HG03139 (cell line): ENCODE results near the gene PTTG2.
"Not testable (repeated sequence)": the region's sequence is repeated elsewhere in the genome, so short reads cannot be mapped to it uniquely, and the experiment has no call there.

Source experiments
- ATAC-seq: cut with Tn5 transposase; IDR thresholded peaks from one replicate; pipeline ENCODE4 v1.9.1; 2021; ENCODE audit not compliant: unreplicated experiment

The PTTG2 gene

DNA sequence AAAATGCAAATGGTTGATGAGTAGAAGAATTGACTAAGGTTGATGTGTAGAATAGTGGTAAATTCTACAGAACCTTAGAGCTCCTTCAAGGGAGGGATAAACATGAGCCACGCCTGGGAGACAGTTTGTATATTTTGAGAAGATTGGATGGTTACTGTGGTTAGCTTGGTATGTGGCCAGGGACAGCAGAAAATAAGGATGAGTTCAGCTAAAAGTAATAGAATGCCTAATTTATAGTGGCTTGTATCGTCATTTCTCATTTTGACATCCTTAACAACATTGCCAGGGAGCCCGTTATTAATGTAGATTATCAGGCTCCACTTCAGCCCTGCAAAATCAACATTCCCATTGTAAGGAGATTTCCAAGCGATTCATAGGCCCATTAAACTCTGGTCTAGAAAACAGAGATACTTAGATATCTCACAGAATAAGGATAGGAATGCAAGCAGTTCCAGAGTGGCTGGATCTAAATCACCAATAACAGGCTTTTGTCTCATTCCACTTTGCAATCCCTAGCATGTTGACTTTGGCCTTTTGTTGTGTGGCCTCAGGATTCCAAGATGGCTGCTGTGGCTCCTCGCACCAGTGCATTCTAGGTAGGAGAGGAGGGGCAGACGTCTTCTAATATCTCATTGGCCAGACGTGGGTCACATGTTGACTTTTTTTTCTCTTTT lies 6.4 kb upstream of the PTTG2 start:
- no peak for ATAC-seq

DNA sequence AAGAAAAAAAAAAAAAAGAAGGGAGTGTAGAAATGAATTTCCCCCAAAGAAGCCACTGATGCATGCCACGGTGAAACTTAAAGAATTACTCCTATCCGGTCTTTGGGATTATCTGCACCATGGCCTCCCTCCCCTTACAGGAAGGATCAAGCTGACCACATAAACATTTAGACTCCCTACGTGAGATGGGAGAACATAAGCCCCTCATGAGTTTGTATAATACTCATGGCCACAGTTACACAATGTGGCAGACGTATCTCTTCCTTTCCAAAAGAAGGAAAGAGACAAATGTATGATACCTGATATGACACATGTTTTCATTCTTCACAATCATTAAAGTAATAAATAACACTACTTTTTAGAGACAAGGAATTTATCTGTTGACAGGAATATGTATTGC lies 3.3 kb upstream of the PTTG2 start:
- ATAC-seq: no peak

DNA sequence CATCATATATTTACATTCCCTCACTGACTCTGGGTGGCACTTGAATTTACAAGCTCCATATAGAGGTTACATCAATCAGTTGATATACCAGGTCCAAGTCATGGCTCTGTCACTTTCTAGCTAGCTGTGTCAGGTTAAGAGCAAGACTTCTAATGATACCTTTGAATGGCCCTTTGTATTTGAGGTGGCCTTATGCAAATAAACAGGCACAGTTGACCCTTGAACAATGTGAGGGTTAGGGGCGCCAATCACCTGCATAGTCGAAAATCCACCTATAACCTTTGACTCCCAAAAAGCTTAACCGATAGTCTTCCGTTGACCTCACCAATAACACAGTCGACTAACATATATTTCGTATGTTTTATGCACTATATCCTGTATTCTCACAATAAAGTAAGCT lies 1.3 kb upstream of the PTTG2 start:
- no peak for ATAC-seq

DNA sequence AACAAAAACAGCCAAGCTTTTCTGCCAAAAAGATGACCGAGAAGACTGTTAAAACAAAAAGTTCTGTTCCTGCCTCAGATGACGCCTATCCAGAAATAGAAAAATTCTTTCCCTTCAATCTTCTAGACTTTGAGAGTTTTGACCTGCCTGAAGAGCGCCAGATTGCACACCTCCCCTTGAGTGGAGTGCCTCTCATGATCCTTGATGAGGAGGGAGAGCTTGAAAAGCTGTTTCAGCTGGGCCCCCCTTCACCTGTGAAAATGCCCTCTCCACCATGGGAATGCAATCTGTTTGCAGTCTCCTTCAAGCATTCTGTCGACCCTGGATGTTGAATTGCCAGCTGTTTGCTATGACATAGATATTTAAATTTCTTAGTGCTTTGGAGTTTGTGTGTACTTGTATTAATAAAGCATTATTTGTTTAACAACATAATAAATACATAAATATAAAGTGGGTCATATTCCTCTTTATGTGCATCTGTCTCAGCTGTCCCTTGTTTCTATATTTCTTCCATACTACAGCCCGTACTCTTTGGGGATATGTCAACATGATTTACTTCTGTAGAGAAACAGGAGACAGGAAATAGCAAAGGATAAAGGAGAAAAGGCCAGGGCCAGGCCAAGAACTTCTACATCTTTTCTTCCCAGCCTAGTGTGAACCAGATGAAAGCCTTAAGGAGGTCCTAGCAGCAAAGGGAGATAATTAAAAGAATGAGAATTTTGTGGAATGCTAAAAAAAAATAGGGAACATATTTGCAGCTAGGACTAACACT lies 667 bp downstream of the PTTG2 start:
- no peak for ATAC-seq

DNA sequence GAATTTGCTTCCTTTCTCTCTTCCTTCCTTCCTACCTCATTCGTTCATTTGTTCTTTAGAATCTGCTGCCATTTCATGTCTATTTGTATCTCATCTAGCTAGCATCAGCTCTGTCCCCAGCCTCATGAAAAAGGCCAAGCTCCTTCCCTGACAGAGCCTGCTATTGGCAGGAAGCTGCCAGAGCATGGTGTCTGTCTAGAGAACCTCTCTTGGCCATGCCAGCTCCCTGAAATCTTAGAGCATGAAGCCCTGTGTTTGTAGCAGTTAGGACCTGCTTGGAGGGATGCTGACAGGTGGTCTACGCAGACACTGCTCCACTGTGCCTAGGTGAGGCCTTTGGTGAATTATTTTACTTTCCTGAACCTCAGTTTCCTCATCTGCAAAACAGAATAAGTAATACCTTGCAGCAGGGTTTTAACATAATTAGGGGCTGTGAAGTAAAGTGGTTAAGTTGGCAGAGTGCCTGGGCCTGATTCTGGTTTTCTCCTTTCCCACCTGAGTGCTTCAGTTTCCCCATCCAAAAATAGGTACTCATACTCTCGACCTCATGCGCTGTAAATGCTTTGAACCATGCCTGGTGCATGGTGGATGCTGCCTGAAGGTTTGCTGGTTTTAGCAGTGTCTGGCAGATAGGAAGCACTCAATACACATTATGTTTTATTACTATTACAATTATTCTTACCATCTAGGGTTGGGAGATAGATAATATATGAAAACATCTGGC lies 4.7 kb downstream of the PTTG2 start:
- no peak for ATAC-seq

DNA sequence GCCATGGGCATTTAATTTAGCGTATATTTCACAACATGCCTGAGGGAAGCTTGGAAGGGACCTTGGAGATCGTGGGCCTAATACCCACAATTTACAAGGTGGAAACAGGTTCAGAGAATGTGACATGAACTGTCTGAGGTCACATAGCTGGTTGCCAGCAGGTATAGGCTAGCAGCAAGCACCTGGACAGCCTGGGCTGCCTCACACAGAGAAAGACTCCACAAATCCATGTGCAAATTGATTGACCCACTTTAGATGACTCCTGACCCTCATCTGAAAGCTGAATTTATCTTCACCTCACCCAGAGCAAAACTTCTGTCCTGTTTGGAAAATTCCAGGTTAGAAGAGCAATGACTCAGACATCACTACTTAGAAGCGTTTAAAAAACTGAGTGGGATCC lies 5.8 kb downstream of the PTTG2 start:
- no peak for ATAC-seq

DNA sequence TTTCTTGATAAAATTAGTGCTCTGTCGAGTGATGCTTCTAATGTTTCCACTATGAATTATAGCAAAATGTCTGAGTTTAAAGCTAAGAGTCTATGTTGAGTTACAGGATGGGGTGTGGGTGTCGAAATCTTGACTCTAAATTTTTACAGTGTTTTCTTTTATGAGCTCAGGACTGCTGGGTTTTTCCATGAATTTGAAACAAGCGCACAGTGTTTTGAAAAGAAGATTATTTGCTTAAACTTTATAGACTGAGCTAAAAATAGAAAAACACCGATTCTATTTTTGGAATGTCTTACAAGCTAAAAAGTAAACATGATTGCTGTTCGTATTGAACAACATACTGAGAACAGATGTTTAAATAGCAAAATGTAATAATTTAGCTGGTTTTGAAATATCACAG lies 7.5 kb downstream of the PTTG2 start:
- ATAC-seq: no peak

DNA sequence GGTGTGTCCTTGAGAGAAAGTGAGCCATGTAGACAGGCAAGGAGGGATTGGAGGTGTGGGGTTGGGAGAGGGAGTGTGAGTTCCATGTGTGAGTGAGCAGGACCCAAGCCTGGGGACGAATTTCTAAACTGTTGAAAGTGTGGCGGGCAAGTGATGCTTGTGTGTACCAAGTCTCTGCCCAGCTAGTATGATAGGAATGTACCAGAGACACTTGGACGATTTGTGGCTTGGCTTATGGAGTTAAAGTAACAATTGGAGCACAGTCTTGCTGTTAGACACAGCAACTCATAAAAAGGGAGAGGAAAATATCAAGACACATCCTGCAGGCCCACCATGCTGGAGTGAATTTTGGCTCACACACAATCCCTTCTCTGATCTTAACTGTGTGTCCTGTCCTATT lies 8.5 kb downstream of the PTTG2 start:
- no peak for ATAC-seq

DNA sequence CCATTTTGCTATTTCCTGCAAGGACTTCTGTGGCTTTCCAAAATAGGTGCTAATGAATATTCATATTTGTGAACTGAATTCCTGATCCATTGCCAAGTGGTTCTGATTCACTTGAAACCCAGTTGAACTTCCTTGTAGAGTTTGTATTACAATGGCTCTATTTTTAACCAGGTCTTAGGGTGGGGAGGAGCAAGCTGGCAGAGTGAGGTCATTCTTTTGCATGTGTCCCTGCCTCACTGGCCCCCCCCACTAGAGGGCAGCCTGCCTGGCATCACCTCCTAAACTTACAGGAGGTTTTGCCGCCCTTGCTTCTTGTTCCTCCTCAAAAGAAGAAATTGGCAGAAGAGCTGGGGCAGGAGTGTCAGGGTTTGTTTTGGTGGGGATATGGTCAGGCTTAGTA lies 10.5 kb downstream of the PTTG2 start:
- no peak for ATAC-seq

DNA sequence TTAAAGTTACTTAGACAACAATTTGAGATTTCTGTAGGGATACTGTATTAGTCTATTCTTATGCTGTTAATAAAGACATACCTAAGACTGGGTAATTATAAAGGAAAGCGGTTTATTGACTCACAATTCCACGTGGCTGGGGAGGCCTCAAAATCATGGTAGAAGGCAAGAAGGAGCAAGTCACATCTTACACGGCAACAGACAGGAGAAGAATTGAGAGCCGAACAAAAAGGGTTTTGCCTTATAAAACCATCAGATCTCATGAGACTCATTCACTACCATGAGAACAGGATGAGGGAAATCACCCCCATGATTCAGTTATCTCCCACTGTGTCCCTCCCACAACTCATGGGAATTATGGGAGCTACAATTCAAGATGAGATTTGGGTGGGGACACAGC lies 11.0 kb downstream of the PTTG2 start:
- ATAC-seq: no peak

DNA sequence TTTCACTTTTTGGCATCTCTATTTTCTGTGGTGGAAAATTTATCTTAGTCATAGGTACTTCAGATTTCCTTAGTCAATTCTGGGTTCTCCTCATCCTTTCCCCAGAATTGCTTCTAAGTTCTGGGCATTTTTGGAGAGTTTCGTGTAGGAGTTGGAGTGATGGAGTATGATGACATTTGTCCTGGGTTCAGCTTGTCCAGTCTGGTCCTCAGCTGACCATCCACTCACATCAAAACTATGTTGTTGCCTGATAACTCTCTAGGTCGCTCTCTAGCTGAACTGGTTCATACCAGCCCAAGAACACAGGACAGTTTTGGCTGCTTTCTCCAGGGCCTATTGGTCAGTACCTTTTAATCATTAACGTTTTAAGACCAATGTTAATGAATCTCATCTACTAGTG lies 13.2 kb downstream of the PTTG2 start:
- ATAC-seq: no peak

DNA sequence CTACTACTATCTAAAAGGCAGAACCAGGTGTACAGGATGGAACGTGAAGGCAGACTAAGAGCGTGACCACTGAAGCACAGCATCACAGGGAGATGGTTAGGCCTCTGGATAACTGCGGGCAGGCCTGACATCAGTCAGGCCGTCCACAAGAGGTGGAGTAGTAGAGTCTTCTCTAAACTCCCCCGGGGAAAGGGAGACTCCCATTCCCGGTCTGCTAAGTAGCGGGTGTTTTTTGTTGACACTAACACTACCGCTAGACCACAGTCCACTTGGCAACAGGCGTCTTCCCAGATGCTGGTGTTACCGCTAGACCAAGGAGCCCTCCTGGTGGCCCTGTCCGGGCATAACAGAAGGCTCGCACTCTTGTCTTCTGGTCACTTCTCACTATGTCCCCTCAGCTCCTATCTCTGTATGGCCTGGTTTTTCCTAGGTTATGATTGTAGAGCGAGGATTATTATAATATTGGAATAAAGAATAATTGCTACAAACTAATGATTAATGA lies 15.2 kb downstream of the PTTG2 start:
- not testable (repeated sequence) for ATAC-seq

DNA sequence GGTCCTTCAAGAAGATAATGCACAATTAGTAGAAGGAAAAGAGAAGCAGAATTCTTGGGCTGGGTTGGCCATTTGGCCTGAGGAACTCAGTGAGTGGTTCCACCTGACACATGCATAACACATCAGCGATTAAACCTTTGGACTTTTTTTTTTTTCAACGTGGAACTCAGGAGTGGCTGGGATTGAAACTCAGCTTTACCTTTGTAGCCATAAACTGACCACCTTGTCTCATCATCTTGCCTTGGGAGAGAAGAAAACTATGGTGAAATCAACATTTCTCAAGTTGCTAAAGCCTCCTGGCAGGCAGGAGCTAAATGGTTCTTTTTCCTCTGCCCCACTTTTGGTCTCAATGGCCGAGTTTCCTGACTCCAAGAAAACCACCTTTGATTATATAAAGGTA lies 16.3 kb downstream of the PTTG2 start:
- no peak for ATAC-seq

DNA sequence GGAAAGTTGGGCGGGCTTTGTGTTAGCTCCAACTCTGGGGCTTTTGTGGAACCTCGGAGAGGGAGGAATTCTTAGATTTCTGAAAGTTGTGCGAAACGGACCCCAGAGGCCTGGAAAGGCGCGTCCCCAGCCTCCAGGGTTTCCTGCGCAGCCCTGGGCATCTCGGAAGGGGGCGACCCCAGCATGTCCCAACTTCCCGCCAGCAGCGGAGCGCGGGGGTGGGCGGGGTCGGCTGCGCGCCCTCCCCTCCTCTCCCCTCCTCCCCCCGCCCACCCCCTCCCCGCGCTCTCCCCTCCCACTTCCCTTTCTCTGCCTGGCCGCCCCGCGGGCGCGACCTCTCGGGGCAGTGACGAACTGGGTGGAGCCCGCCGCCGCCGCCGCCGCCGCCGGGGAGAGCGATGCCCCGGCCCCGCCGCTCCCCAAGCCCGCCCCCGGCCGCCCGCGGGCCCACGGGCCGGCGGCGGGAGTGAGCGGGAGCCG lies 16.8 kb downstream of the PTTG2 start:
- peak; percentile 79 for ATAC-seq

DNA sequence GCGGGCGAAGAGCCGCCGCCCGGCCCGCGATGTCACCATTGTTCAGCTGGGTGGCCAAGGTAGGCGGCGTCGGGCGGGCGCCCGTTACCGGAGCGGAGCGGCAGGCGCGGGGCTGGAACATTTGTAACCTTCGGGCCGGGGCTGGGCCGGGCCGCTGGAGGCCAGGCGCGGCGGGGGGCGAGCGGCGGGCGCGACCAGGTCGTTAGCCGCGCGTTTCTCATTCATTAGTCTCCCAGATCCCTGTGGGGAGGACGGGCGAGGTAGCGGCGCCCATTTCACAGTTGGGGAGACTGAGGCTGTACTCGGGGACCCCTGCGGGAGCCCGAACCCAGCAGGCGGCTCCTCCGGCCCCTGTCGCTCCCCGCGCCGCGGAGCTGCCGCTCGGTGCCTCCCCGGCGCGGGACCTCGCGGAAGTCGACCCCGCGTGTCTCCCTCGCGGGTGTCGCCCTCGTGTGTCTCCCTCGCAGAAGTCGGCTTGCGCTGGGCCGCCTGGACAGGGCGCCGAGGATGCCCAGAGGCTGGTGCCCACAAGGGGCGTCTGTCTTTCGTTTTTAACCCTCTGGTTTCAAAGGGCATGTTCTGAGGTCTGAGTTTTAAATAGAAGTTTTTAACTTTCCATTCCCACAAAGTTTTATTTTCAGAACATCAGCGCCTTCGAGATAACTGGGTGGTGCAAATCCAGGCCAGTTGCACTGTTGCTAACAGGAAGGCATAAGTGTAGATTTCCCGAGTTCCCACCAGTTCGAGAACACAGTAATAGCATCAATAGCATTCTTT lies 17.5 kb downstream of the PTTG2 start:
- ATAC-seq: peak; percentile 44

DNA sequence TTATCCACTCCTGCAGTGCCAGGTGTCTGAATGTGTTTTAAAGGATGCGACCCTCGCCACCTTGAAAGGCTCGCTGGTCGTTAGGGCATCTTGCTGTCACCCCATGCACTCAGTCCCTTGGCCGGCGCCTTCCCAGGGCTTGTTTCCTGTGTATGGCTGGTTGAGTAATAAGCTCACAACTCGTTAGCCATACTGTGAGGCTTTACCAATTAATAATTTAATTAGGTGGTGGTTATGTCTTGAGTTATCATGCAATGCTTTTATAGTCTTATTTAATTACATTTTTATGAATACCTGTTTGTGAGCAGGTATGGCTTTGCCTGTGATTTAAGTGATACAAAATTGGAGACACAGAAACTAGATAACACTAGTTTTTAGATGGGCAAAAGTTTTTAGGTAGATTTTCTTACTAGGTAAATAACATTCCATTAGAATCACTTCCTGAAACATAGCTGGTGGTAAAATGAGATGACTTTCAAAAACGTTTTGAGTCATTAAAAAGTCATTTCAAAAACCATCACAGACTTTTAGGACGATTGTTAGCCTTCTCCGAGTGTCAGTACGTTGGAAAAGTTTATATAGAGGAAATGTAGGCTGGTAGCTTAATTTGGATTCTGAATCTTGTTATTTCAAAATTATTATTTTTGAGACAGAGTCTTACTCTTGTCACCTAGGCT lies 18.2 kb downstream of the PTTG2 start:
- peak; percentile 17 for ATAC-seq

DNA sequence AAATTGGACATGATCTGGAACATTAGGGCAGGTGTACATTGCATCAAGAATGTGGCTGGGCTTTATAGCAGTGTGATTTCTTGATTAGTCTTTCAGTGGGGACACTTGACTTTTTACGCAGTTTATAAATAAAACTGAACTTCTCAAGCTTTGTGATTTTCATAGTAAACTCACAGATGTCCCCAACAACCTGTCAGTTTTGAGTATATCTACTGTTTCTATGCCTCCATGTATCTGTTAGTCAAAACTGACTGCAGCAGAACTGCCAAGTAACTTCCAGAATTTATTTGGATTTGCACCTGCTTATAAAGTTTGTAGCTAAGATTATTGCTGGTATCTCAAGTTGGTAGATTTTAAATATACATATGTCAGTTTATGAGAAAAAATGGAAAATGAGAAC lies 20.0 kb downstream of the PTTG2 start:
- ATAC-seq: no peak

DNA sequence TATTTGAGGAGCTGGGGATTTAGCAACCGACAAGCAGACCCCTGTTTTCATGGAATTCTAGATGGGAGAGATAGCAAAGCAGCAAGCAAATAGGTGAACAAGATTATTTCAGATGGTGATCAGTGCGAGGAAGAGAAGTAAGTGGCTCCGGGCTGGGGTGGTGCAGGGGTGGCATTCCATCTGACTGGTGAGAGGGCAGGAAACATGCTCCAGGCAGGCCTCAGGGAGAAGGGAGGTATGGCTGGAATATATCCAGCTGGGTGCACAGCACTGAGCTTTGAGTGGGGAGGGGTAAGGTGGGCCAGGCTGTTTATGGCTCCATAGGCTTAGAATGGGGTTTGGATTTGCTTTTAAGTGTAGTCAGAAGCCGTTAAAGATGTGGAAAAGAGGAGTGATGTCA lies 21.2 kb downstream of the PTTG2 start:
- ATAC-seq: no peak

DNA sequence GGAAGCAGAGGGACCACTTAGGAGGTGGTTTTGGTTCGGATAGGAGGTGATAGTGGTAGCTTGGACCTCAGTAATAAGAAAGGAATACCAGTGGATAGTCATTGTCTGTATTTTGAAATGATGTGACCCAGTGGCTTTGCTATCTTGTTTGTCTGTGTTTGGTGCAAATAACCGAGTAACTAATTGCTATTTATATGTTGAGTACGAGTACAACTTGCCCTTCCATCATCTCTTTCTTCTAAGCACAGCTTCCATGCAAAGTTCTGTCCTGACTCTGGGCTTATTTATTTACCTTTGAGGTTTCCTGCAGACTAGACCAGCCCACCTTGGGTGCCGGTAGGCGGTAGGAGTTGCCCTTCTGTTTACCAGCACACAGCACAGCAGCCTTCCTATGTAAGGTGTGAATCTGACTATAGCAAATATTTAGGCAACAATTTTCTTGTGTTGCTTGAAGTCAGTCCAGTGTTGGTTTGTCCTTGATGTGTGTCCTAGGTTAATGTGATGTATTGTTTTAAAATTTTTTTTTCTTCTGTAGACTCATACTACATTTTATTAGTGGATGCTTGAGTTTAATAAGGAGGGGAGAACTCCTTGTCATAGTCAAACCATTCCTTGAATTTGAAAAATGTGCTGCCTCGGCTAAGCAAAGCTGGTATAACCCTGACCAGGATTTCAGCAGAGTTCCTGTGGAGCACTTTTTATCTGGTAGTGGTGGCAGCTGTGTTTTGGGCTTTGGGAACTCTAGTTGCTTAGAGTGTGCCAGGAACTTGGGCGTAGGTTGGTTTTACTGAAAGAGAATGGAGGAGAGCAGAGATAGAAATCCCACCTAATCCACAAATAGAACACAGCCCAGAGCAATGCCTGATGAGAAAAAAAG lies 21.9 kb downstream of the PTTG2 start:
- ATAC-seq: no peak

DNA sequence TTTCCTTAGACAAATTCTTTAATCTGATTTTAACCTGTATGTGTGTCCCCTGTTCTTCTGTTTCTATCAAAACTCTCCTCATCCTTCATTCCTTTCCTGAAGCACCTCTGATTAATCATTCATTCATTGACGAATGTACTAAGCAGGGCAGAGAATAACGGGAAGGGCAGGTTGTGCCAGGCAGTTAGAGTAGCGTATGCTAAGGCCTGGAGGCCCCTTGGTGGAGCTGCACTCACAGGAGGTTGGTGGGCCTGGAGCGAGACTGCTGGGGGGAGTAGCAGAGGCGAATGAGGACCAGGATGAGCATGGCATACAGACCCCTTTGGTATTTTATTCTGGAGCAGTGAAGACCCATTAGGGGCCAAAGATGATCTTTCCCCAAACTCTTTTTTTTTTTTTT lies 22.5 kb downstream of the PTTG2 start:
- ATAC-seq: no peak
